ENCODE data around the gene WFS1.

The WFS1 gene

GRCh38 chr4:6269616-6270511 is at the start of gene WFS1:
Gene WFS1, plus strand, starts transcription at chr4:6269850. Its CDS starts 7,606 bp downstream, at chr4:6277456.
- peak; percentile 79 for DNase-seq

GRCh38 chr4:6221301-6221850 is 48.3 kb upstream of the WFS1 start:
- DNase-seq: peak; percentile 6

- no peak for DNase-seq
Measured at GRCh38 chr4:6221851-6222760, 47.5 kb upstream of the WFS1 start.

GRCh38 chr4:6222761-6223292 is 46.8 kb upstream of the WFS1 start:
- no peak for DNase-seq

GRCh38 chr4:6224735-6225134 is 44.9 kb upstream of the WFS1 start:
- no peak for DNase-seq

GRCh38 chr4:6225469-6225868 is 44.2 kb upstream of the WFS1 start:
- no peak for DNase-seq

- DNase-seq: no peak
Measured at GRCh38 chr4:6226506-6226905, 43.1 kb upstream of the WFS1 start.

- no peak for DNase-seq
Measured at GRCh38 chr4:6227412-6228157, 42.1 kb upstream of the WFS1 start.

- DNase-seq: no peak
Measured at GRCh38 chr4:6228158-6229067, 41.2 kb upstream of the WFS1 start.

- DNase-seq: no peak
Measured at GRCh38 chr4:6229095-6229494, 40.6 kb upstream of the WFS1 start.

- DNase-seq: no peak
Measured at GRCh38 chr4:6229671-6230501, 39.8 kb upstream of the WFS1 start.

- DNase-seq: no peak
Measured at GRCh38 chr4:6230502-6230785, 39.2 kb upstream of the WFS1 start.

- DNase-seq: no peak
Measured at GRCh38 chr4:6230827-6231662, 38.6 kb upstream of the WFS1 start.

GRCh38 chr4:6231663-6232165 is 37.9 kb upstream of the WFS1 start:
- DNase-seq: no peak

- no peak for DNase-seq
Measured at GRCh38 chr4:6232836-6233785, 36.5 kb upstream of the WFS1 start.

GRCh38 chr4:6233929-6234328 is 35.7 kb upstream of the WFS1 start:
- no peak for DNase-seq

GRCh38 chr4:6235012-6235411 is 34.6 kb upstream of the WFS1 start:
- DNase-seq: no peak
